SK-N-SH (cell line): ENCODE results near the gene C10orf88. TPM values are rescaled to one million over a fixed set of nuclear protein-coding genes. Genes with fewer than 3 reads are reported as not detected.

Source experiments
- CTCF ChIA-PET: fragments of 300-600, 350-600 bp; formaldehyde crosslinking; extraction: SDS; loops from one replicate; lab custom pipeline; 2021; lab: Yijun Ruan, JAX
- POLR2A ChIA-PET: fragments of 350-600 bp; sonication (Branson Sonifier 250); formaldehyde crosslinking; extraction: SDS; loops from one replicate; lab custom pipeline; 2020; ENCODE audit warnings: antibody characterized with exemption, inconsistent platforms; lab: Yijun Ruan, JAX
- DNase-seq: peaks from one replicate; pipeline ENCODE4 v3.0.0; 2012
- H2AFZ ChIP-seq: fragments of 200-600 bp; sonication (generic); 2 replicates; pipeline ENCODE4 v1.8.1; 2016; ENCODE audit warnings: antibody characterized with exemption, mild to moderate bottlenecking, low read depth
- H3F3A ChIP-seq: fragments of 200-600 bp; sonication (generic); replicated peaks from 2 replicates; pipeline ENCODE3; 2016; ENCODE audit warnings: antibody characterized with exemption, mild to moderate bottlenecking; ENCODE audit not compliant: insufficient read depth
- H3K27ac ChIP-seq, 2 experiments: fragments of 200-500 bp in 1 of 2; fragments of 200-600 bp in 1 of 2; sonication (Bioruptor generic) in 1 of 2; sonication (generic), shearing (Covaris generic) in 1 of 2; 2 replicates each; pipeline versions ENCODE4 v1.5.1 to v1.6.1; 2014 to 2016; ENCODE audit warnings: low read depth in 2 of 2, inconsistent platforms in 1 of 2, low read length in 1 of 2, mild to moderate bottlenecking in 1 of 2, mixed read lengths in 1 of 2
- H3K27me3 ChIP-seq: fragments of 200-600 bp; sonication (generic), shearing (Covaris generic); 2 replicates; pipeline ENCODE4 v1.6.1; 2016; ENCODE audit warnings: mixed run types; ENCODE audit not compliant: insufficient read depth
- H3K36me3 ChIP-seq, 2 experiments: fragments of 200-500 bp in 1 of 2; fragments of 200-600 bp in 1 of 2; sonication (Bioruptor generic) in 1 of 2; sonication (generic) in 1 of 2; replicated peaks in 1 of 2; 2 replicates each; pipeline versions ENCODE3 to v1.5.1; 2014 to 2016; ENCODE audit warnings: low read length in 1 of 2, mild to moderate bottlenecking in 1 of 2; ENCODE audit not compliant: insufficient read depth in 2 of 2, control insufficient read depth in 1 of 2
- H3K4me1 ChIP-seq, 2 experiments: fragments of 200-500 bp in 1 of 2; fragments of 200-600 bp in 1 of 2; sonication (Bioruptor generic) in 1 of 2; sonication (generic), shearing (Covaris generic) in 1 of 2; 2 replicates each; pipeline versions ENCODE4 v1.5.1 to v1.6.1; 2014 to 2016; ENCODE audit warnings: low read depth in 1 of 2, low read length in 1 of 2, mixed run types in 1 of 2; ENCODE audit not compliant: insufficient read depth in 2 of 2, control insufficient read depth in 1 of 2
- H3K4me2 ChIP-seq: fragments of 200-600 bp; sonication (generic), shearing (Covaris generic); 2 replicates; pipeline ENCODE4 v1.6.1; 2017; ENCODE audit warnings: mixed run types
- H3K4me3 ChIP-seq, 2 experiments: fragments of 200-500 bp in 1 of 2; fragments of 200-600 bp in 1 of 2; sonication (Bioruptor generic) in 1 of 2; sonication (generic), shearing (Covaris generic) in 1 of 2; 2 replicates each; pipeline versions ENCODE4 v1.5.1 to v1.8.1; 2014 to 2016; ENCODE audit warnings: low read depth in 2 of 2, inconsistent platforms in 1 of 2, low read length in 1 of 2, mild to moderate bottlenecking in 1 of 2, mixed read lengths in 1 of 2, moderate library complexity in 1 of 2
- H3K79me2 ChIP-seq: fragments of 200-600 bp; sonication (generic); 2 replicates; pipeline ENCODE4 v1.8.1; 2017; ENCODE audit warnings: mild to moderate bottlenecking; ENCODE audit not compliant: insufficient read depth
- H3K9ac ChIP-seq: fragments of 200-600 bp; sonication (generic); 2 replicates; pipeline ENCODE4 v1.6.1; 2017; ENCODE audit warnings: mixed run types
- H3K9me2 ChIP-seq: fragments of 200-600 bp; sonication (generic); 2 replicates; pipeline ENCODE4 v1.6.1; 2017; ENCODE audit warnings: mixed run types
- H3K9me3 ChIP-seq: fragments of 200-600 bp; sonication (generic); 2 replicates; pipeline ENCODE4 v1.6.1; 2017; ENCODE audit warnings: mixed run types, mild to moderate bottlenecking, moderate library complexity
- H4K20me1 ChIP-seq: fragments of 200-600 bp; sonication (generic); 2 replicates; pipeline ENCODE4 v1.6.1; 2017; ENCODE audit warnings: mild to moderate bottlenecking, mixed run types; ENCODE audit not compliant: insufficient read depth
- TCF12 ChIP-seq: IDR thresholded peaks from 2 replicates; pipeline ENCODE4 v1.4.0; 2012
- YY1 ChIP-seq: IDR thresholded peaks from 2 replicates; pipeline ENCODE4 v1.4.0; 2012; ENCODE audit warnings: low read depth, mild to moderate bottlenecking
- WGBS: methylation state at CpG from one replicate; pipeline ENCODE4 v1.1.6; 2017; ENCODE audit warnings: low lambda C conversion rate; 5-methylcytosine and 5-hydroxymethylcytosine counted together
- polyA plus RNA-seq, 3 experiments: library from polyadenylated mRNA; depleted of rRNA; stranded (reverse); fragments of >200 nt; gene quantifications; 2 replicates each; pipeline ENCODE4 v1.2.3, GENCODE V29; 2012
- TF ChIP-seq, protein P1 (sequence below): IDR thresholded peaks from 2 replicates; pipeline ENCODE4 v1.6.1; 2012; ENCODE audit warnings: mild to moderate bottlenecking, low read depth, low read length, moderate library complexity
- TF ChIP-seq, protein P2 (sequence below): IDR thresholded peaks from 2 replicates; pipeline ENCODE4 v1.4.0; 2012; ENCODE audit warnings: low read depth, borderline replicate concordance
- TF ChIP-seq, protein P3 (sequence below): IDR thresholded peaks from 2 replicates; pipeline ENCODE4 v1.4.0; 2012; ENCODE audit warnings: low read depth
- TF ChIP-seq, protein P4 (sequence below): IDR thresholded peaks from 2 replicates; pipeline ENCODE4; 2012
- TF ChIP-seq, protein P5 (sequence below): fragments of 150-350 bp; IDR thresholded peaks from 2 replicates; pipeline ENCODE4 v1.6.1; 2016; ENCODE audit warnings: mild to moderate bottlenecking, low read depth, low read length

C10orf88 gene
- polyA plus RNA-seq, 1 of the 3 experiments (the other 2 are of a cell fraction), result 2.7 TPM

DNA sequence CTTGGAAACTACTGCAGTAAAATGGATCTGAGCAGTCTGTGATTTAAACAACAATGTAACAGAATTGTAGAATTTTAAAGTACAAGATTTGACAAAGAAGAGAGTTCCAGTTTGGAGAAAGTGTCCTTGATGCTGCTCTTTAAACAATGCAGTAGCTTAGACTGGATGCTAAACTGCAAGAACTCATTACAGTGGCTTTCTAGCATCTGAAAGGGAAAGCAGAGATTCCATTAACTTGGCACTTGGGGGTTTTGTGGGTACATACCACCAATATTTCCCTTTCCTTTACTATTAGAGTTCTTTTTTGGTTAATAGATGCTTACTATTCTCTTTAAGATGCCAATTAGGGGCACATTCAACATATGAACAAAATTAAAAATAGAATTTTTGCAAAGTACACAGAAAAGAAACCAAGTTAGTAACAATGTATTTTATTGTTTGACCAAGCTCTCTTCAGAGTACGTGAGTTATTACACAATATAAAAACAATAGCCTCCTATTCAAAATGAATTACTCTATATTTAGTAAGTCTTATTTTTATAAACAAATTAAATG lies 38.1 kb upstream of the C10orf88 start (continued):
- TF ChIP-seq, protein P1, sequence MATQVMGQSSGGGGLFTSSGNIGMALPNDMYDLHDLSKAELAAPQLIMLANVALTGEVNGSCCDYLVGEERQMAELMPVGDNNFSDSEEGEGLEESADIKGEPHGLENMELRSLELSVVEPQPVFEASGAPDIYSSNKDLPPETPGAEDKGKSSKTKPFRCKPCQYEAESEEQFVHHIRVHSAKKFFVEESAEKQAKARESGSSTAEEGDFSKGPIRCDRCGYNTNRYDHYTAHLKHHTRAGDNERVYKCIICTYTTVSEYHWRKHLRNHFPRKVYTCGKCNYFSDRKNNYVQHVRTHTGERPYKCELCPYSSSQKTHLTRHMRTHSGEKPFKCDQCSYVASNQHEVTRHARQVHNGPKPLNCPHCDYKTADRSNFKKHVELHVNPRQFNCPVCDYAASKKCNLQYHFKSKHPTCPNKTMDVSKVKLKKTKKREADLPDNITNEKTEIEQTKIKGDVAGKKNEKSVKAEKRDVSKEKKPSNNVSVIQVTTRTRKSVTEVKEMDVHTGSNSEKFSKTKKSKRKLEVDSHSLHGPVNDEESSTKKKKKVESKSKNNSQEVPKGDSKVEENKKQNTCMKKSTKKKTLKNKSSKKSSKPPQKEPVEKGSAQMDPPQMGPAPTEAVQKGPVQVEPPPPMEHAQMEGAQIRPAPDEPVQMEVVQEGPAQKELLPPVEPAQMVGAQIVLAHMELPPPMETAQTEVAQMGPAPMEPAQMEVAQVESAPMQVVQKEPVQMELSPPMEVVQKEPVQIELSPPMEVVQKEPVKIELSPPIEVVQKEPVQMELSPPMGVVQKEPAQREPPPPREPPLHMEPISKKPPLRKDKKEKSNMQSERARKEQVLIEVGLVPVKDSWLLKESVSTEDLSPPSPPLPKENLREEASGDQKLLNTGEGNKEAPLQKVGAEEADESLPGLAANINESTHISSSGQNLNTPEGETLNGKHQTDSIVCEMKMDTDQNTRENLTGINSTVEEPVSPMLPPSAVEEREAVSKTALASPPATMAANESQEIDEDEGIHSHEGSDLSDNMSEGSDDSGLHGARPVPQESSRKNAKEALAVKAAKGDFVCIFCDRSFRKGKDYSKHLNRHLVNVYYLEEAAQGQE, result no peak
- TF ChIP-seq YY1, result no peak
- TF ChIP-seq, protein P2, sequence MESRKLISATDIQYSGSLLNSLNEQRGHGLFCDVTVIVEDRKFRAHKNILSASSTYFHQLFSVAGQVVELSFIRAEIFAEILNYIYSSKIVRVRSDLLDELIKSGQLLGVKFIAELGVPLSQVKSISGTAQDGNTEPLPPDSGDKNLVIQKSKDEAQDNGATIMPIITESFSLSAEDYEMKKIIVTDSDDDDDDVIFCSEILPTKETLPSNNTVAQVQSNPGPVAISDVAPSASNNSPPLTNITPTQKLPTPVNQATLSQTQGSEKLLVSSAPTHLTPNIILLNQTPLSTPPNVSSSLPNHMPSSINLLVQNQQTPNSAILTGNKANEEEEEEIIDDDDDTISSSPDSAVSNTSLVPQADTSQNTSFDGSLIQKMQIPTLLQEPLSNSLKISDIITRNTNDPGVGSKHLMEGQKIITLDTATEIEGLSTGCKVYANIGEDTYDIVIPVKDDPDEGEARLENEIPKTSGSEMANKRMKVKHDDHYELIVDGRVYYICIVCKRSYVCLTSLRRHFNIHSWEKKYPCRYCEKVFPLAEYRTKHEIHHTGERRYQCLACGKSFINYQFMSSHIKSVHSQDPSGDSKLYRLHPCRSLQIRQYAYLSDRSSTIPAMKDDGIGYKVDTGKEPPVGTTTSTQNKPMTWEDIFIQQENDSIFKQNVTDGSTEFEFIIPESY, result no peak
- TF ChIP-seq, protein P3, sequence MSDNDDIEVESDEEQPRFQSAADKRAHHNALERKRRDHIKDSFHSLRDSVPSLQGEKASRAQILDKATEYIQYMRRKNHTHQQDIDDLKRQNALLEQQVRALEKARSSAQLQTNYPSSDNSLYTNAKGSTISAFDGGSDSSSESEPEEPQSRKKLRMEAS, result no peak

DNA sequence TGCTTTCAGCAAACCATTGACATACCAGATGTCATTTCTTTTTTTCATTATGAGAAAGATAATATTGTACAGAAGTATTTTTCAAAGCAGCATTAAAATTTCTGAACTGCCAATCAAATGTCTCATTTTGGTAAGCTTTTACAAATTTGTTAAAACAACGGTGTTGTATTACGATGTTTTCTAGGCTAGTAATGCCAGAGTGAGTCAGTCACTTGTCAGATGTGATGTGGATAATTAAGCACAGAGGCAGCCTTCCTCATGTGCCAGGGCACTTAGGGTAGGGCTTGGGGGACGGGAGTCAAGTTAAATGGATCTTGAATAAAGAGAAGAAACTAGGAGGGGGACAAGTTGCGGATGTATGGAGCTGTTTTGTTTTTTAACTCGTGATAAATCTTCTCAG lies 36.3 kb upstream of the C10orf88 start:
- POLR2A ChIA-PET, result no interaction called here

More for the DNA sequence above, 36.3 kb upstream of the C10orf88 start:
- H3K9ac ChIP-seq, result no peak overlapping the region
- no peaks in the 10 kb centered on the region for H3K27me3 ChIP-seq
- peaks cover 11% of the 10 kb centered on the region for H3F3A ChIP-seq
- H3K9me2 ChIP-seq, result no peaks in the 10 kb centered on the region
- no peaks in the 10 kb centered on the region for H3K79me2 ChIP-seq
- H3K4me3 ChIP-seq, result no peak overlapping the region
- CTCF ChIA-PET, result interaction anchor here (0.6 to 3.0 kb wide), 3 partner anchors 10 to 391 kb away, joined by 3 to 12 read pairs (median 8); partner anchors contain the start of gene PSTK
- H3K4me1 ChIP-seq, result no peaks in the 10 kb centered on the region; a peak in 2 of 4 replicates
- DNase-seq, result no peak
- H2AFZ ChIP-seq, result no peak overlapping the region
- H3K36me3 ChIP-seq, result peaks cover 36 to 65% of the 10 kb centered on the region in 2 experiments
- no peaks in the 10 kb centered on the region for H3K9me3 ChIP-seq
- no peak overlapping the region; a peak in 1 of 4 replicates for H3K27ac ChIP-seq
- H4K20me1 ChIP-seq, result no peaks in the 10 kb centered on the region
- TF ChIP-seq TCF12, result peak; percentile 47; the same call in 1 of the 2 replicates
- TF ChIP-seq, protein P4, sequence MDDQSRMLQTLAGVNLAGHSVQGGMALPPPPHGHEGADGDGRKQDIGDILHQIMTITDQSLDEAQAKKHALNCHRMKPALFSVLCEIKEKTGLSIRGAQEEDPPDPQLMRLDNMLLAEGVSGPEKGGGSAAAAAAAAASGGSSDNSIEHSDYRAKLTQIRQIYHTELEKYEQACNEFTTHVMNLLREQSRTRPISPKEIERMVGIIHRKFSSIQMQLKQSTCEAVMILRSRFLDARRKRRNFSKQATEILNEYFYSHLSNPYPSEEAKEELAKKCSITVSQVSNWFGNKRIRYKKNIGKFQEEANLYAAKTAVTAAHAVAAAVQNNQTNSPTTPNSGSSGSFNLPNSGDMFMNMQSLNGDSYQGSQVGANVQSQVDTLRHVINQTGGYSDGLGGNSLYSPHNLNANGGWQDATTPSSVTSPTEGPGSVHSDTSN, result peak; percentile 67
- TF ChIP-seq, protein P5, sequence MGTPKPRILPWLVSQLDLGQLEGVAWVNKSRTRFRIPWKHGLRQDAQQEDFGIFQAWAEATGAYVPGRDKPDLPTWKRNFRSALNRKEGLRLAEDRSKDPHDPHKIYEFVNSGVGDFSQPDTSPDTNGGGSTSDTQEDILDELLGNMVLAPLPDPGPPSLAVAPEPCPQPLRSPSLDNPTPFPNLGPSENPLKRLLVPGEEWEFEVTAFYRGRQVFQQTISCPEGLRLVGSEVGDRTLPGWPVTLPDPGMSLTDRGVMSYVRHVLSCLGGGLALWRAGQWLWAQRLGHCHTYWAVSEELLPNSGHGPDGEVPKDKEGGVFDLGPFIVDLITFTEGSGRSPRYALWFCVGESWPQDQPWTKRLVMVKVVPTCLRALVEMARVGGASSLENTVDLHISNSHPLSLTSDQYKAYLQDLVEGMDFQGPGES, result no peak
- no peak overlapping the region for H3K4me2 ChIP-seq
- 46% methylated on average over 5 of the region's 5 CpGs for whole genome bisulfite sequencing
